Cardiac muscle cell (in vitro differentiated cells and primary cell): ENCODE measurements around the gene SORBS2. TPM values are rescaled to one million over a fixed set of nuclear protein-coding genes. Genes with fewer than 3 reads are reported as not detected.
A peak's percentile ranks its signal among the peaks of the same experiment; 100 is the strongest.

ENCODE experiments used
- DNase-seq, 2 donors: peaks; one replicate each; pipeline versions ENCODE4 v3.0.0 to v3.0.0-alpha.2; 2010 to 2017; ENCODE audit warnings: low read depth in 1 of 2, low spot score in 1 of 2
- H3K27ac ChIP-seq: fragments of 200-600 bp; sonication (generic); 2 replicates; pipeline ENCODE4 v1.5.1; 2016
- H3K27me3 ChIP-seq: fragments of 200-600 bp; sonication (generic); 2 replicates; pipeline ENCODE4 v1.6.0; 2016; ENCODE audit warnings: control low read depth
- H3K36me3 ChIP-seq: fragments of 200-600 bp; sonication (generic); 2 replicates; pipeline ENCODE4 v1.5.1; 2016; ENCODE audit warnings: control low read depth
- H3K4me1 ChIP-seq: fragments of 200-600 bp; sonication (generic); 2 replicates; pipeline ENCODE4 v1.8.1; 2017; ENCODE audit warnings: low read depth, mild to moderate bottlenecking, mixed run types
- H3K4me3 ChIP-seq: fragments of 200-600 bp; sonication (generic); 2 replicates; pipeline ENCODE4 v1.5.1; 2016; ENCODE audit warnings: mild to moderate bottlenecking
- H3K9me3 ChIP-seq: fragments of 200-600 bp; sonication (generic); 2 replicates; pipeline ENCODE4 v1.5.1; 2017; ENCODE audit warnings: low read depth, mild to moderate bottlenecking, control low read depth
- polyA plus RNA-seq: library from polyadenylated mRNA; unstranded; fragments of >200 nt; fragmentation: Nextera tagmentation; extraction: Ambion mirVana; gene quantifications from 2 replicates; pipeline ENCODE4 v1.2.1, GENCODE V29; 2016
- total RNA-seq: library from RNA; depleted of rRNA; stranded (reverse); fragments of >200 nt; gene quantifications from 2 replicates; pipeline ENCODE4 v1.2.3, GENCODE V29; 2016
- TF ChIP-seq, protein P1 (sequence below): IDR thresholded peaks from 2 replicates; pipeline ENCODE4 v1.5.1; 2012; ENCODE audit warnings: low read depth, mild to moderate bottlenecking, low read length

The SORBS2 gene
- total and polyA plus RNA-seq, 2 experiments from 2014 or later, result 453 to 470 TPM

DNA sequence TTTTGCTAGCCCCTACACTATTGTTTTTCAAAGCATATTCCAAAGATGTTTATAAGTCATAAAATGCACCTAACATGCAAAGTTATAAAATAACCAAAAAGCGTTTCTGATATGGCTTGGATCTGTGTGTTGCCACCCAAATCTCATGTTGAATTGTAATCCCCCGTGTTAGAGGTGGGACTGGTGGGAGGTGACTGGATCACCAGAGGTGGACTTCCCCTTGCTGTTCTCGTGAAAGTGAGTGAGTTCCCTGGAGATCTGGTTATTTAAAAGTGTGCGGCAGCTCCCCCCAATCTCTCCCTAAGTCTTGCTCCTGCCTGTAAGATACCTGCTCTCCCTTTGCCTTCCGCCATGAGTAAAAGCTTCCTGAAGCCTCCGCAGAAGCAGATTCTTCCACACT lies 22.8 kb upstream of the SORBS2 start:
- DNase-seq, result no peak
- TF ChIP-seq, protein P1, sequence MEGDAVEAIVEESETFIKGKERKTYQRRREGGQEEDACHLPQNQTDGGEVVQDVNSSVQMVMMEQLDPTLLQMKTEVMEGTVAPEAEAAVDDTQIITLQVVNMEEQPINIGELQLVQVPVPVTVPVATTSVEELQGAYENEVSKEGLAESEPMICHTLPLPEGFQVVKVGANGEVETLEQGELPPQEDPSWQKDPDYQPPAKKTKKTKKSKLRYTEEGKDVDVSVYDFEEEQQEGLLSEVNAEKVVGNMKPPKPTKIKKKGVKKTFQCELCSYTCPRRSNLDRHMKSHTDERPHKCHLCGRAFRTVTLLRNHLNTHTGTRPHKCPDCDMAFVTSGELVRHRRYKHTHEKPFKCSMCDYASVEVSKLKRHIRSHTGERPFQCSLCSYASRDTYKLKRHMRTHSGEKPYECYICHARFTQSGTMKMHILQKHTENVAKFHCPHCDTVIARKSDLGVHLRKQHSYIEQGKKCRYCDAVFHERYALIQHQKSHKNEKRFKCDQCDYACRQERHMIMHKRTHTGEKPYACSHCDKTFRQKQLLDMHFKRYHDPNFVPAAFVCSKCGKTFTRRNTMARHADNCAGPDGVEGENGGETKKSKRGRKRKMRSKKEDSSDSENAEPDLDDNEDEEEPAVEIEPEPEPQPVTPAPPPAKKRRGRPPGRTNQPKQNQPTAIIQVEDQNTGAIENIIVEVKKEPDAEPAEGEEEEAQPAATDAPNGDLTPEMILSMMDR, result no peak
- no peaks in the 10 kb centered on the region for H3K27me3 ChIP-seq
- no peak overlapping the region for H3K4me3 ChIP-seq
- H3K27ac ChIP-seq, result no peak overlapping the region
- H3K9me3 ChIP-seq, result no peaks in the 10 kb centered on the region
- peaks cover 76% of the 10 kb centered on the region for H3K4me1 ChIP-seq
- H3K36me3 ChIP-seq, result no peaks in the 10 kb centered on the region

DNA sequence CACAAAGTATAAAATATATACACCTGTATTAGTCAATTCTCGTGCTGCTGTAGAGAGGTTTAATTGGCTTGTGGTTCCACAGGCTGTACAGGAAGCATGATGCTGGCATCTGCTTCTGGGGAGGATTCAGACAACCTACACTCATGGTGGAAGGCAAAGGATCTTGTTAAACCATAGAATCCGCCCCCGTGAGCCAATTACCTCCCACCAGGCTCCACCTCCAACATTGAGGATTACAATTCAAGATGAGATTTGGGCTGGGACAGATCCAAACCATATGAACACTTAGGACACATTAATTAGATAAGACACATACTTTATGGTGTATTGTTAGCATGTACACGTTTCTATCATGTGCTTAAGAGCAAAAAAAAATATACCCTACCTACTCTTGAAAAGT lies 22.1 kb upstream of the SORBS2 start:
- TF ChIP-seq, protein P1, result no peak
- Histone ChIP-seq H3K36me3 (no peaks in the 10 kb centered on the region), H3K9me3 (no peaks in the 10 kb centered on the region), H3K27ac (no peak overlapping the region), H3K4me3 (no peak overlapping the region), H3K27me3 (no peaks in the 10 kb centered on the region), H3K4me1 (peaks cover 69% of the 10 kb centered on the region)
- DNase-seq, result no peak

DNA sequence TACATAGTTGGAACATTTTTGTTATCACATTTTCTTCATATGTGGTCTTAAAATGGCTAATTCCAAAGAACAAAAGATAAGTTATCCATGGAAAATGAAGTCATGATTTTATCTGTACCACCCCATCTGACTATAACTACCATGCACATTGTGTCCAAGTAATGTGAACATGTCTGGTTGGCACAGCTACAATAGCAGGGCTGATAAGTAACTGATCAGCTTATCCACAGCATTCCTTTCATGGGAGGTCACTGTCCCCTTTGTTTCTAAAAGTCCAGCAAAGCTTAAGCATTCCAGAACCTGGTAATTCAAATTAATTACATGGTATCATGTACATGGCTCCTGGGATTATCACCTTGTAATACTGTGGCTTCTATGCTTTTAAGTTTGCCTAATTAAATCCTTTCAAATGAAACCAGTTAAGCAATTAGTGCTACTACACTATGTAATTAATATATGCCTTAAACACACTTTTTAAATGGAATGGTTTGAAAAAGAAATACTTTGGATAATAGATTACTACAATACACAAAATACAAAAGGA lies 21.1 kb upstream of the SORBS2 start:
- H3K4me1 ChIP-seq, result peaks cover 59% of the 10 kb centered on the region
- TF ChIP-seq, protein P1, result no peak
- H3K27me3 ChIP-seq, result no peaks in the 10 kb centered on the region
- no peaks in the 10 kb centered on the region for H3K36me3 ChIP-seq
- DNase-seq, result peak in 1 of 2 donors; percentile 71
- no peaks in the 10 kb centered on the region for H3K9me3 ChIP-seq
- no peak overlapping the region for H3K4me3 ChIP-seq
- H3K27ac ChIP-seq, result peak overlapping the region; percentile 84

DNA sequence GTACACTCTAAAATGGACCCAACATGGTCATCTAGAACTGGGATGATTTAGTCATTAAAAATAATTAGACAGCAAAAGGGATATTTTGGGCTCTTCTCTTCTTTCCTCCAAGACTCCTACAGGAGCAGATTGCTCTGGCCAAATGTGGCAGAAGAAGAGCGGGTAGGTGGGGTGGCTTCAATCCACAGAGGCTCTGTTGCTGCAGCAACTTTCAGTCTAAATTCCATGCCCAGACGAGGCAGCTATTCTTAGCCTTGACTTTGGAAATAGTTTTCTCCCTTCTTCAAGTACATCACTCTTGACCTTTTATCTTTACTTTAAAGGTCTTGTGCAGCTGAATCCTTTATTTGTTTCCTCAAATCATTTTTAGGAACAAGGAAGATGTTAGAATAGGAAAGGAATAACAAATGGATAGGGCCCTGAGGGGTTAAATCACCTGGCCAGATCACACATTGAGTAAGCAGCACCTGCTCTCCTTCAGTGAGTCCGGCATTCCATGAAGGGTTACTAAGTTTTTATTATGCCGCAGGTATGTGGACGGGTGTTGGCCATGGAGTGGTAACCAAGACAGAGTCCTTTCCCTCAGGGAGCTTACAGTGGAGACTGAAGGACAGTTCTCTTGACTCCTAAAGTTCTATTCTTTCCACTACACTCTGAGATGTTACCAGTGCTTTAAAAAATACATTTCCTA lies 19.3 kb upstream of the SORBS2 start:
- peak overlapping the region; percentile 84 for H3K27ac ChIP-seq
- TF ChIP-seq, protein P1, result no peak
- H3K36me3 ChIP-seq, result no peaks in the 10 kb centered on the region
- peaks cover 42% of the 10 kb centered on the region for H3K4me1 ChIP-seq
- H3K4me3 ChIP-seq, result no peak overlapping the region
- no peaks in the 10 kb centered on the region for H3K9me3 ChIP-seq
- H3K27me3 ChIP-seq, result no peaks in the 10 kb centered on the region
- DNase-seq, result peak in 1 of 2 donors; percentile 48

DNA sequence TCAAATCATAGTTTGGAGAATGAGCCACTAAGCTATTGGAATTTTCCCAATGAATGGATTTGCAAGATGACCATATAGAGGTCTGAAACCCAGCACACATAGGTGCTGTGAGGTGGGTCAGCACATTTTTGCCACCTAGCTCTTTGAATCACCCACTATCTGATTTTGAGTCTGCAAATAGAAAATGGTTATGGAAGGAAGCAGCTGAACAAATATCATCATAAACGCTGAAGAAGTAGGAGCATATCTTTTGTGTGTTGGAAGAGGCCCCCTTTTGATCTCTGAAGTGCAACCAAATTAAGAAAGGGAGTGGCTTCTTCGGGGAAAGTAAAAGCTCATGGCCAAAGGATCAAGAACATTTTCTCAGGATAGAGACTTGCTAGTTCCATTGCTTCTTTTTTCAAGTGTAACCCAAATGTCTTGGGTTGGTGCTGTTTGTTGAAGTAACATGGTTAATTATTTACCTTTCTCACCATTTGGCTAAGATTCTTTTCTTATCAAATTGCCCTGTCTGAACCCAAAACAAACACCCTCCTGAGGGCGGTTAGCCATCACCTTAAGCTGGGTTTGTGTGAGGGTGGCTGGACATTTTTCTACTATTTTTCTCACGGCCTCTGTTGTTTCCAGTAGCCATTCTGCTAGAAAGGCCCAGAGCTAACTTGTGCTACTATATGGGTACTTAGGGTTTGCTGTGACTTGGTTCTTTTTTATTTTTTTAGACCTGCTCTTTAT lies 18.4 kb upstream of the SORBS2 start:
- Histone ChIP-seq H3K4me3 (no peak overlapping the region), H3K36me3 (no peaks in the 10 kb centered on the region), H3K9me3 (no peaks in the 10 kb centered on the region), H3K27ac (peak overlapping the region; percentile 84), H3K4me1 (peaks cover 34% of the 10 kb centered on the region), H3K27me3 (no peaks in the 10 kb centered on the region)
- DNase-seq, result no peak
- TF ChIP-seq, protein P1, result no peak
